Measurements from ENCODE around the gene CFAP92.

DNA sequence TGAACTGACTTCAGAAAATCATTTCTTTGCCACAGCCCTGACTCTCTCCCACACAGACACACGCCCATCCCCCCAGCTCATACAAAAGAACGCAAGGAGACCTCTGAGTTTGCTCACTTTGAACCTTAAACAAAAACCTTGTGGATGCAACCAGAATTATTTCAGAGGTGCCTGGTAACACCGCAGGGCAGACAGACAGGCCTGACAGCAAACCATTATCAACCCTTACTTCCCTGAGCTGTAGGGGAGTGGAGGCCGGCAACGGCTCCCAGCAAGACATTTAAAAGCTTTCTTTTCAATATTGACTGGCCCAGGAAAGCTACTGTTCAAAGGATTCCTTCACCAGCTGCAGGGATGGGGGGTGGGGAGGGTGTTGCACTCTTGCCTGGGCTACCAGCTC lies 5.2 kb upstream of the CFAP92 start:
- TF ChIP-seq POLR2AphosphoS5 (IDR thresholded peaks at IDR 0.05; ENCODE audit: borderline replicate concordance, low read depth, low read length) (no peak), EZH2 (IDR thresholded peaks at IDR 0.05) (no peak), FOXP2 (optimal IDR thresholded peaks at IDR 0.05; ENCODE audit: control extremely low read depth, extremely low read length, insufficient read depth) (no peak)

All from SK-N-MC (cell line).